IMR-90 (cell line): ENCODE results near the gene TMEM214. TPM values are rescaled to one million over a fixed set of nuclear protein-coding genes. Genes with fewer than 3 reads are reported as not detected.

Experiments used
- ATAC-seq: fragments of 200-7000 bp; cut with Tn5 transposase; 2 replicates; pipeline ENCODE4 v1.9.1; 2020; ENCODE audit warnings: low read depth, mild to moderate bottlenecking, moderate library complexity
- BruUV-seq: library from RNA; stranded (reverse); fragments of 400-500 nt; replicated peaks from 2 replicates; lab custom pipeline; 2021; lab: Mats Ljungman, UMichigan
- CTCF ChIA-PET: fragments of 300-600 bp; formaldehyde crosslinking; extraction: SDS; loops from one replicate; lab custom pipeline; 2021; ENCODE audit warnings: antibody characterized with exemption; lab: Yijun Ruan, JAX
- POLR2A ChIA-PET: fragments of 300-600 bp; sonication (Branson Sonifier 250); formaldehyde crosslinking; loops from one replicate; lab custom pipeline; 2022; ENCODE audit warnings: antibody characterized with exemption; ENCODE audit not compliant: unreplicated experiment; lab: Charles Lee
- DNase-seq: peaks from one replicate; pipeline ENCODE4 v3.0.0; 2013
- H2AFZ ChIP-seq: replicated peaks from 2 replicates; pipeline ENCODE3; 2013; ENCODE audit warnings: low read length, mild to moderate bottlenecking; ENCODE audit not compliant: poor library complexity
- H2AK5ac ChIP-seq: 2 replicates; pipeline ENCODE4 v1.6.1; 2013; ENCODE audit warnings: low read depth, low read length, inconsistent platforms
- H2AK9ac ChIP-seq: replicated peaks from 2 replicates; pipeline ENCODE3; 2013; ENCODE audit warnings: mild to moderate bottlenecking, low read depth, low read length, moderate library complexity; ENCODE audit not compliant: poor library complexity
- H2BK120ac ChIP-seq: 2 replicates; pipeline ENCODE4 v1.6.1; 2013; ENCODE audit warnings: low read depth, low read length, inconsistent platforms
- H2BK15ac ChIP-seq: 3 replicates; pipeline ENCODE4 v1.6.1; 2013; ENCODE audit warnings: low read depth, low read length, inconsistent platforms
- H2BK20ac ChIP-seq: 2 replicates; pipeline ENCODE4 v1.6.1; 2013; ENCODE audit warnings: low read depth, mild to moderate bottlenecking, inconsistent platforms, low read length, moderate library complexity
- H2BK5ac ChIP-seq: 2 replicates; pipeline ENCODE4 v1.6.1; 2013; ENCODE audit warnings: mild to moderate bottlenecking, low read depth, low read length, inconsistent platforms; ENCODE audit not compliant: poor library complexity, severe bottlenecking
- H3K14ac ChIP-seq: replicated peaks from 2 replicates; pipeline ENCODE4 v1.6.1; 2013; ENCODE audit warnings: low read depth, low read length, inconsistent platforms
- H3K18ac ChIP-seq: 2 replicates; pipeline ENCODE4 v1.6.1; 2013; ENCODE audit warnings: low read depth, low read length, control low read depth
- H3K23ac ChIP-seq: 2 replicates; pipeline ENCODE4 v1.6.1; 2013; ENCODE audit warnings: low read depth, low read length, inconsistent platforms
- H3K27ac ChIP-seq: 2 replicates; pipeline ENCODE4 v1.5.1; 2013; ENCODE audit warnings: mild to moderate bottlenecking, control low read depth, low read length; ENCODE audit not compliant: insufficient read depth
- H3K27me3 ChIP-seq: 2 replicates; pipeline ENCODE4 v1.6.1; 2013; ENCODE audit warnings: low read length; ENCODE audit not compliant: control insufficient read depth, insufficient read depth
- H3K36me3 ChIP-seq: 2 replicates; pipeline ENCODE4 v1.6.1; 2013; ENCODE audit warnings: low read length, mixed read lengths; ENCODE audit not compliant: control insufficient read depth, insufficient read depth
- H3K4ac ChIP-seq: 2 replicates; pipeline ENCODE4 v1.6.1; 2013; ENCODE audit warnings: low read depth, low read length, inconsistent platforms
- H3K4me1 ChIP-seq: 2 replicates; pipeline ENCODE4 v1.6.1; 2013; ENCODE audit warnings: low read length, mixed read lengths; ENCODE audit not compliant: control insufficient read depth, insufficient read depth
- H3K4me2 ChIP-seq: 2 replicates; pipeline ENCODE4 v1.6.1; 2013; ENCODE audit warnings: low read depth, mild to moderate bottlenecking, control low read depth, low read length, moderate library complexity
- H3K4me3 ChIP-seq: 2 replicates; pipeline ENCODE4 v1.5.1; 2013; ENCODE audit warnings: low read depth, mild to moderate bottlenecking, control low read depth, low read length, moderate library complexity; ENCODE audit not compliant: insufficient read depth
- H3K56ac ChIP-seq: 2 replicates; pipeline ENCODE4 v1.6.1; 2013; ENCODE audit warnings: low read length, inconsistent platforms; ENCODE audit not compliant: insufficient read depth; ENCODE audit errors: extremely low read depth
- H3K79me1 ChIP-seq, 2 experiments: 2 replicates each; pipeline ENCODE4 v1.6.1; 2013; ENCODE audit warnings: low read length in 2 of 2, inconsistent platforms in 1 of 2, low read depth in 1 of 2
- H3K9ac ChIP-seq: 2 replicates; pipeline ENCODE4 v1.6.1; 2013; ENCODE audit warnings: low read depth, low read length, control low read depth
- H3K9me1 ChIP-seq: 2 replicates; pipeline ENCODE4 v1.6.1; 2013; ENCODE audit warnings: low read length, inconsistent platforms; ENCODE audit not compliant: insufficient read depth
- H3K9me3 ChIP-seq: 2 replicates; pipeline ENCODE4 v1.6.1; 2013; ENCODE audit warnings: low read length; ENCODE audit not compliant: control insufficient read depth, insufficient read depth
- H4K20me1 ChIP-seq: 2 replicates; pipeline ENCODE4 v1.6.1; 2013; ENCODE audit warnings: low read length, inconsistent platforms; ENCODE audit not compliant: insufficient read depth
- H4K5ac ChIP-seq: 2 replicates; pipeline ENCODE4 v1.6.1; 2013; ENCODE audit warnings: mild to moderate bottlenecking, low read depth, low read length, control low read depth
- H4K8ac ChIP-seq, 2 experiments: 2 replicates each; pipeline ENCODE4 v1.6.1; 2013; ENCODE audit warnings: low read depth in 2 of 2, low read length in 2 of 2, control low read depth in 1 of 2, inconsistent platforms in 1 of 2
- H4K91ac ChIP-seq: 2 replicates; pipeline ENCODE4 v1.6.1; 2013; ENCODE audit warnings: low read depth, low read length, inconsistent platforms; ENCODE audit not compliant: insufficient read depth
- CEBPB ChIP-seq: IDR thresholded peaks from 2 replicates; pipeline ENCODE4 v1.6.1; 2012; ENCODE audit warnings: low read depth, low read length, improper control_type of control experiment
- CTCF ChIP-seq: conservative IDR thresholded peaks from 2 replicates; pipeline ENCODE4 v1.5.1; 2012; ENCODE audit warnings: mild to moderate bottlenecking, low read depth, low read length, improper control_type of control experiment
- FOS ChIP-seq: fragments of 150-350 bp; IDR thresholded peaks from 2 replicates; pipeline ENCODE4 v1.6.1; 2016; ENCODE audit warnings: low read depth, low read length
- MAFK ChIP-seq: IDR thresholded peaks from 2 replicates; pipeline ENCODE4 v1.6.1; 2012; ENCODE audit warnings: low read depth, low read length, improper control_type of control experiment
- MAZ ChIP-seq: IDR thresholded peaks from 2 replicates; pipeline ENCODE4 v1.6.1; 2012; ENCODE audit warnings: low read depth, mild to moderate bottlenecking, low read length, improper control_type of control experiment, moderate library complexity, borderline replicate concordance
- MXI1 ChIP-seq: IDR thresholded peaks from 2 replicates; pipeline ENCODE4 v1.6.1; 2012; ENCODE audit warnings: low read depth, mild to moderate bottlenecking, low read length, moderate library complexity, borderline replicate concordance
- NFE2L2 ChIP-seq: fragments of 150-350 bp; IDR thresholded peaks from 2 replicates; pipeline ENCODE4 v1.6.1; 2016; ENCODE audit warnings: low read depth, mild to moderate bottlenecking, low read length
- POLR2A ChIP-seq: IDR thresholded peaks from 2 replicates; pipeline ENCODE4 v1.6.1; 2012; ENCODE audit warnings: mild to moderate bottlenecking, low read depth, low read length
- RAD21 ChIP-seq: IDR thresholded peaks from 2 replicates; pipeline ENCODE4 v1.6.1; 2012; ENCODE audit warnings: low read length, improper control_type of control experiment
- RCOR1 ChIP-seq: IDR thresholded peaks from 2 replicates; pipeline ENCODE4 v1.6.1; 2012; ENCODE audit warnings: mild to moderate bottlenecking, low read length, improper control_type of control experiment; ENCODE audit not compliant: insufficient replicate concordance
- RFX5 ChIP-seq: IDR thresholded peaks from 2 replicates; pipeline ENCODE4 v1.8.0; 2012; ENCODE audit warnings: low read depth, mild to moderate bottlenecking, low read length, moderate library complexity
- SMC3 ChIP-seq: fragments of 150-350 bp; IDR thresholded peaks from 2 replicates; pipeline ENCODE4 v1.6.1; 2016; ENCODE audit warnings: low read depth, mild to moderate bottlenecking, antibody characterized with exemption, low read length, moderate library complexity
- USF2 ChIP-seq: fragments of 150-350 bp; IDR thresholded peaks from 2 replicates; pipeline ENCODE4 v1.6.1; 2017; ENCODE audit warnings: mild to moderate bottlenecking, antibody characterized with exemption, low read length, low read depth
- WGBS, 2 experiments: methylation state at CpG; one replicate each; pipeline versions ENCODE4 v1.1.5 to v1.1.7; 2013; ENCODE audit warnings: missing lambda C conversion rate in 2 of 2; ENCODE audit not compliant: insufficient read length in 1 of 2; ENCODE audit errors: extremely low coverage in 2 of 2; 5-methylcytosine and 5-hydroxymethylcytosine counted together
- dilution Hi-C: fragments of 300-500 bp; cut with HindIII; formaldehyde crosslinking; loops from one replicate; pipeline ENCODE4 v1.14.3; 2018; ENCODE audit warnings: low sequenced_read_pairs; ENCODE audit not compliant: unreplicated experiment
- in situ Hi-C: fragments of 300-500 bp; cut with MboI; formaldehyde crosslinking; loops from 3 replicates; pipeline ENCODE4 v1.14.3; 2019; ENCODE audit warnings: low sequenced_read_pairs, inconsistent platforms, mixed read lengths
- intact Hi-C: fragments of 100-400 bp; cut with micrococcal nuclease; formaldehyde crosslinking; loops from 2 replicates; pipeline ENCODE4 v1.10.0; 2022
- polyA plus RNA-seq, 3 experiments: library from polyadenylated mRNA; depleted of rRNA; stranded (reverse); fragments of >200 nt; gene quantifications; 2 replicates each; pipeline ENCODE4 v1.2.3, GENCODE V29; 2012; ENCODE audit warnings: low replicate concordance in 1 of 3
- total RNA-seq: library from RNA; depleted of rRNA; stranded (reverse); fragments of >200 nt; gene quantifications from 2 replicates; pipeline ENCODE4 v1.2.3, GENCODE V29; 2012

Gene TMEM214
- total and polyA plus RNA-seq, 2 of the 4 experiments (the other 2 are of a cell fraction) = 32.1 to 121 TPM

GRCh38 chr2:27013738-27014137, 19.0 kb upstream of the TMEM214 start:
- no peak overlapping the region for H2BK20ac ChIP-seq
- no TSS peak for BruUV-seq
- no peak overlapping the region for H3K9ac ChIP-seq
- H3K4me2 ChIP-seq = no peak overlapping the region
- no peak overlapping the region for H3K27ac ChIP-seq
- H3K14ac ChIP-seq = no peak overlapping the region
- no peak overlapping the region for H3K4ac ChIP-seq
- no peak overlapping the region for H2AK9ac ChIP-seq
- intact Hi-C loops = no loop called here
- ATAC-seq = no peak
- H3K36me3 ChIP-seq = no peaks in the 10 kb centered on the region
- H3K9me1 ChIP-seq = peaks cover 15% of the 10 kb centered on the region
- H3K79me1 ChIP-seq = peaks cover 2 to 12% of the 10 kb centered on the region in 2 experiments; a peak in 1 of 4 replicates
- no peak overlapping the region for H2AFZ ChIP-seq
- in situ Hi-C loops = loop anchor here (5.0 kb wide), 2 partner anchors 51 to 171 kb away; no protein-coding TSS in a partner anchor
- TF ChIP-seq MXI1 (no peak), FOS (no peak), SMC3 (no peak), RCOR1 (no peak), CTCF (no peak), RAD21 (no peak), NFE2L2 (no peak), USF2 (no peak), POLR2A (no peak), RFX5 (no peak), MAFK (no peak), MAZ (no peak), CEBPB (no peak)
- H3K9me3 ChIP-seq = no peaks in the 10 kb centered on the region
- dilution Hi-C loops = no loop called here
- H2BK5ac ChIP-seq = no peak overlapping the region
- DNase-seq = no peak
- POLR2A ChIA-PET = interaction anchor here (0.6 kb wide), 1 partner anchor 42 kb away, joined by 3 read pairs; no protein-coding TSS in a partner anchor
- no peak overlapping the region for H3K4me3 ChIP-seq
- CTCF ChIA-PET = no interaction called here
- H2BK15ac ChIP-seq = no peak overlapping the region
- no peak overlapping the region for H4K8ac ChIP-seq
- H3K4me1 ChIP-seq = peaks cover 15% of the 10 kb centered on the region
- H4K5ac ChIP-seq = no peak overlapping the region
- no peak overlapping the region for H2BK120ac ChIP-seq
- no peak overlapping the region for H3K56ac ChIP-seq
- no peak overlapping the region for H3K18ac ChIP-seq
- no peaks in the 10 kb centered on the region for H3K27me3 ChIP-seq
- H3K23ac ChIP-seq = no peak overlapping the region
- H2AK5ac ChIP-seq = peak overlapping the region; percentile 13; the same call in 1 of the 2 replicates
- H4K91ac ChIP-seq = no peak overlapping the region
- WGBS, 2 experiments = 93% methylated on average over 3 of the region's 4 CpGs; no CpG with 5 or more reads in 1 of the 2 experiments
- peaks cover 4% of the 10 kb centered on the region for H4K20me1 ChIP-seq
